SK-N-SH treated with all-trans-retinoic acid at 6 μM for 48 hours (cell line): ENCODE results near the gene KRT73.

ENCODE experiments used
- ARNTL ChIP-seq: fragments of 450-650 bp; formaldehyde crosslinking; IDR thresholded peaks from 2 replicates; pipeline ENCODE4 v1.5.0; 2020; ENCODE audit warnings: low read depth, mild to moderate bottlenecking, moderate library complexity, borderline replicate concordance
- CSRNP3 ChIP-seq: fragments of 250-450 bp; sonication (Bioruptor Pico); IDR thresholded peaks from 2 replicates; pipeline ENCODE4 v1.5.1; 2021; ENCODE audit warnings: mild to moderate bottlenecking, moderate library complexity
- ESRRG ChIP-seq: fragments of 250-450 bp; sonication (Bioruptor Pico); IDR thresholded peaks from 2 replicates; pipeline ENCODE4 v1.6.1; 2021; ENCODE audit warnings: mild to moderate bottlenecking
- PATZ1 ChIP-seq: fragments of 250-450 bp; sonication (Bioruptor Pico); IDR thresholded peaks from 2 replicates; pipeline ENCODE4 v1.8.0; 2020; ENCODE audit warnings: mild to moderate bottlenecking, moderate library complexity, borderline replicate concordance
- RARB ChIP-seq: fragments of 250-450 bp; sonication (Bioruptor Pico); IDR thresholded peaks from 2 replicates; pipeline ENCODE4 v1.8.0; 2021; ENCODE audit warnings: mild to moderate bottlenecking, moderate library complexity
- TSHZ2 ChIP-seq: fragments of 250-450 bp; sonication (Bioruptor Pico); IDR thresholded peaks from 2 replicates; pipeline ENCODE4 v1.5.0; 2020; ENCODE audit warnings: mild to moderate bottlenecking, moderate library complexity
- ZFP30 ChIP-seq: fragments of 450-650 bp; formaldehyde crosslinking; IDR thresholded peaks from 2 replicates; pipeline ENCODE4 v1.5.0; 2022; ENCODE audit warnings: mild to moderate bottlenecking, moderate library complexity

GRCh38 chr12:52630599-52631200, 12.3 kb upstream of the KRT73 start:
- TF ChIP-seq TSHZ2 (CRISPR knock-in tag) (no peak), PATZ1 (no peak), ARNTL (CRISPR knock-in tag) (no peak), RARB (no peak), CSRNP3 (CRISPR knock-in tag) (no peak), ZFP30 (no peak), ESRRG (CRISPR knock-in tag) (no peak)
